Activated CD8-positive, alpha-beta memory T cell treated with anti-CD3 and anti-CD28 coated beads, Interleukin-2, amount 50 U/mL, for 1 hour (primary cell): ENCODE measurements around the gene ESCO1.
"Not testable (repeated sequence)": the region's sequence is repeated elsewhere in the genome, so short reads cannot be mapped to it uniquely, and the experiment has no call there.

Source experiments
- DNase-seq: peaks from one replicate; pipeline ENCODE4 v3.0.0-alpha.2; 2020; ENCODE audit errors: extremely low read depth

ESCO1 gene

DNA sequence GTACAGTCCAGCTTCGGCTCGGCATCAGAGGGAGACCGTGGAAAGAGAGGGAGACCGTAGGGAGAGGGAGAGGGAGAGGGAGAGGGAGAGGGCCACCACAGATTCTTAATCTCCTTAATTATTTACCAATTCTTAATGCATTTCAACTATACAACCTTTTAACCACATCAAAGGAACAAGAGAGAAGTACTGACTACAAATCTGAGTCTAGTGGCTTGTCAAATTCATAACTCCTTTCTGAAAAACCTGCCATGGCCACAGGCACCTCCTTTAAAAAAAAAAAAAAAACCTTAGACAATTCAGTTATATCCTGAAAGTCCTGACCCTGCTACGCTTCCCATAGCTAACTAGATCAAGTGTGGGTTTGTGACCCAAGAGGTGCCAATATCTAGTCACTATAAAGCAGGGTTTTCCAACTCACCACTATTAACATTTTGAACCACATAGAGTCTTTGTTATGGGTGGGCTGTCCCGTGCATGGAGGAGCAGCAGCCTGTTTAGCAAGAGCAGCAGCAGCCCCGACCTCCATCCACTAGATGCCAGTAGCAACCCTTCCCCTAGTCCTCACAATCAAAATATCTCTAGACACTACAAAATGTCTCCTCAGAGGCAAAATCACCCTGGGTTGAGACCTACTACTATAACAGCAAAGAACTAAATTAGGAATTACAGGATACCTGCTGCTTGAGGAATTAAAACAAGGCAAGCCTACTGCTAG lies 6.8 kb downstream of the ESCO1 start:
- no peak for DNase-seq

DNA sequence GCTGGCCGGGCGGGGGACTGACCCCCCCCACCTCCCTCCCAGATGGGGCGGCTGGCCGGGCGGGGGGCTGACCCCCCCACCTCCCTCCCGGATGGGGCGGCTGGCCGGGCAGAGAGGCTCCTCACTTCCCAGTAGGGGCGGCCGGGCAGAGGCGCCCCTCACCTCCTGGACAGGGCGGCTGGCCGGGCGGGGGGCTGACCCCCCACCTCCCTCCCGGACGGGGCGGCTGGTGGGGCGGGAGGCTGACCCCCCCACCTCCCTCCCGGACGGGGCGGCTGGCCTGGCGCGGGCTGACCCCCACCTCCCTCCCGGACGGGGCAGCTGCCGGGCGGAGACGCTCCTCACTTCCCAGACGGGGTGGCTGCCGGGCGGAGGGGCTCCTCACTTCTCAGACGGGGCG lies 8.1 kb downstream of the ESCO1 start:
- DNase-seq: not testable (repeated sequence)

DNA sequence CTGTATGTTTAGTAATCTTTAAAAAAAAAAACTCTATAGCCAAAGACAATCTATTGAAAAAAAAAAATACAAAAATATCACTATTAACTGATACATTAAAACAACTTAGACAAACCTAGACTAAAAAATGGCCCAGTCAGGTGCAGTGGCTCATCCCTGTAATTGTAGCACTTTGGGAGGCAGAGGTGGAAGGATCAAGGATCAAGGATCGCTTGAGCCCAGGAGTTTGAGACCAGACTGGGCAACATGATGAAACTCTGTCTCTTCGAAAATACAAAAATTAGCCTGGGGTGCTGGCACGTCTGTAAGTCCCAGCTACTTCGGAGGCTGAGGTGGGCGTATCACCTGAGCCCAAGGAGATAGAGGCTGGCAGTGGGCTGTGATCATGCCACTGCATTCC lies 16.1 kb downstream of the ESCO1 start:
- no peak for DNase-seq

DNA sequence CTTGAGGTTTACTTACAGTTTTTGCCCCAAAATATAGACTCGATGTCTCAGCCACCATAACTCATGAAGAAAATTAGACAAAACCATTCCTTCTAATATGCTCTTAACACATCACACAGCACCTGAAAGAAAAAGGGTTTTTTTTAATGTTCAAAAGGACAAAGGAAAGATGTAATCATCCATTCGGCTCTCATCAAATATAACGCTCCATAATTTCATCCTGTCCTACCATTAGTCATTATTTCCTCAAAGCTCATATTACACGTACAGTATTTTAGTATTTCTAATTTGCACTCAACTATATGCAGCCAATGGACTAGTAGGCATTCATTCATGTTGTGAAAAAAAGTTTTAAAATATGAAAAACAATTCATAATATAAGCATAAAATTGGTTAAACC lies 24.8 kb downstream of the ESCO1 start:
- DNase-seq: no peak

DNA sequence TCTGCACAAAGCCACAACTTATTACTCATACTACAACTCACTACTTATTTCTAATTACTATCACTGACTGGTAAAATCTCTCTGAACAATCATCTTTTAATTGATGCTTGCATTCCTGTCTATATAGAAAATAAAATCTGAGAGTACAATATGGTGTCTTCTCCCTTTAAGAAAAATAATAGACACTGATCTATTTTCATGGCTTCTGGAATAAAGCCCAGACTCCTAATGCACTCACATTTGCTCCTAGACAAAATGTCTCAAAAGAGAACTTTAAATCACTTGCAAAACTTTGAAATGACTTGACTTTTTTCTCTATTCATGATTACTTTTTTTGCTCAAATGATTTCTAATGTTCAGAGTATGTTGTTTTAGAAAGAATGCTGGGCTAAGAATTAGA lies 28.7 kb downstream of the ESCO1 start:
- DNase-seq: no peak

DNA sequence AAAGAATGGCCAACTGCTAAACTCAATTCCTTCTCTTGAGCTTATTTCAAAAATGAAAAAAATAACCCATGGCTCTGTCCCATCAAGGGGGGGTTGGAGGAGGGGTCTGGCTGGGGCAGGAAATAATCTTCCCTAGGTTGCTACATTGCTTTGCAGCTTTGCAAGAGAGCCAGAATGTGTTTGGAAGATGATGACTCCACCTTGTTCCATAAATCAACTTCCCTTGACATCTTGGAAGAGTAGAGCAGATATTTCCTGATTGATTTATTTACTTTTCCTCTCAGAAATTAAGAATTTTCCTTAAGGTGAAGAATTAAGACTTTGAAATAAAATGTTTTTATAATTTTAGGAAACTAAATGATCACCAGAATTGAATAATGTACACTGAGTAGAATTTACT lies 41.3 kb downstream of the ESCO1 start:
- no peak for DNase-seq

DNA sequence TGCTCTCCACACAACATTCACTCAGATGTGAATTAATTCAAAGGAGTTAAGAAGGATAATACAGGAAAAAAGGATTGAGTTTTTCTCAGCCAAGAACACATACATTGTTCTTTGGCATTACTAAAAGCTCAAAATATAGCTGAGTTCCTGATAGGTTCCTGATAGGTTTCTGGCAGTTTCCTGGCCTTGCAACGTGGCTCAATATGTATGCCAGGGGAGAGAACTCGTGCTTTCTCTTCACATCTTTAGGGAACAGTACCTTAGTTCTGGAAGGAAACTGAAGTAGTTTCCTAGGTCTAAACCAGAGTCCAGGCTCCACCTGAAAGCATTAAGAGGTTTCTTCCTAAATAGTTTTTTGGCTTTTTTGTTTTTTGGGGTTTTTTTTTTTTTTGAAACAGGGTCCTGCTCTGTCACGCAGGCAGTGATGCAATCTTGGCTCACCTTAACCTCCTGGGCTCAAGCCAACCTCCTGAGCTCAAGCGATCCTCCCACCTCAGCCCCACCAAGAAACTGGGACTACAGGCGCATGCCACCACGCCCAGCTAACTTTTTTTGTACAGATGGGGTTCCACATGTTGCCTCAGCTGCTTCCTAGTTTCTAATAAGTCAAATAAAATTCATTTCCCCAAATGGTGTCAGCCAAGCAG lies 42.8 kb downstream of the ESCO1 start:
- no peak for DNase-seq

DNA sequence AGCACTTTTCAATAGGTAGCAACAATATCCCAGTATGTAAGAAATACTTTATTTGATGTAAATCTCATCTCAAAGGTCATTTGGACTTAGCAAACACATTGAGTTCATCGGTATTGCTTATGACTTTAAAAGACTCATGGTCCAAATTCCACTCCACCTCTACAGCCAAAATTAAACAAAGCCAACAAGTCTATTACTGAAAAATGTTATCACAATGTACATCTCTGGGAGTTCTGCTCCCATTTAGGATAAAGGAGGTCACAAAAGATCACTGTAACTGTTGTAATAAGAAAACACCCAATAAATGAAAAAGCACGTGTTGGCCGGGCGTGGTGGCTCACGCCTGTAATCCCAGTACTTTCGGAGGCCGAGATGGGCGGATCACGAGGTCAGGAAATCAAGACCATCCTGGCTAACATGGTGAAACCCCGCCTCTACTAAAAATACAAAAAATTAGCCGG lies 50.0 kb downstream of the ESCO1 start:
- DNase-seq: no peak

DNA sequence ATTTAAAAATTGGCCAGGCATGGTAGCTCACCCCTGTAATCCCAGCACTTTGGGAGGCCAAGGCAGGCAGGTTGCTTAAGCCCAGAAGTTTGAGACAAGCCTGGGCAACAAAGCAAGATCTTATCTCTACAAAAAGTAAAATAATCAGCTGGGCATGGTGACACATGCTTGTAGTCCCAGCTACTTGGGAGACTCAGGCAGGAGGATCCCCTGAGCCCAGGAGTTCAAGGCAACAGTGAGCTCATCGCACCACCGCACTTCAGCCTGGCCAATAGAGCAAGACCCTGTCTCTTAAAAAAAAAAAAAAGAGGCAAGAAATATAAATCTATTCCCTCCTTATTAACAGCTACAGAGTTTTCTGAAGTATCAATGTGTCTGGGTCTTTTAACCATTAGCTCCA lies 51.9 kb downstream of the ESCO1 start:
- no peak for DNase-seq

DNA sequence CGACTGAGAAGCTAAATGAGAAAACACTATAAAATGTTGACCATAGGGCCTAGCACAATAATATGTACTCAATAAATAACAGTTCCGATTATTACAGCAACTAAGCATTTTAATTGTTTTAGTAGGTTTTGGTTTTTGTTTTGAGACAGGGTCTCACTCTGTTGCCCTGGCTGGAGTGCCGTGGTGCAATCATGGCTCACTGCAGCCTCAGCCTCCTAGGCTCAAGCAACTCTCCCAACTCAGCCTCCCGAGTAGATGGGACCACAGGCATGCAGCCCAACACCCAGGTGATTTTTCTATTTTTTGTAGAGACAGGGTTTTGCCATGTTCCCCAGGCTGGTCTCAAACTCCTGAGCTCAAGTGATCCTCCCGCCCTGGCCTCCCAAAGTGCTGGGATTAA lies 54.1 kb downstream of the ESCO1 start:
- no peak for DNase-seq

DNA sequence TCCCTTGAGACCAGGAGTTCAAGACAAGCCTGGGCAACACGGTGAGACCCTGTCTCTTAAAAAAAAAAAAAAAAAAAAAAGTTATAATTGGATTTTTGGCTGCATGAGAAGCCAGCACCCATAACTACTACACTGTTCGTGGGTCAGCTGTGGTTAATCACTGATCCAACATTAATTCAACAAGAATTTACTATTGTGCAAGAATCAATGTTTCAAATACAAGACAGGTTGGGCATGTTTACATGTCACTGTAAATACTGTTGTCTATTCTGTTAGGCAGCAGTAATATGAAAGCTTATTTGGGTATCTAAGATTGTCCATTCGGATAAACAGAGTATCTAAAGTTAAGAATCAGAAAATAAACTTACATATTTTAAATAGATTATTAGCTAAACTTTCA lies 62.3 kb downstream of the ESCO1 start:
- no peak for DNase-seq

DNA sequence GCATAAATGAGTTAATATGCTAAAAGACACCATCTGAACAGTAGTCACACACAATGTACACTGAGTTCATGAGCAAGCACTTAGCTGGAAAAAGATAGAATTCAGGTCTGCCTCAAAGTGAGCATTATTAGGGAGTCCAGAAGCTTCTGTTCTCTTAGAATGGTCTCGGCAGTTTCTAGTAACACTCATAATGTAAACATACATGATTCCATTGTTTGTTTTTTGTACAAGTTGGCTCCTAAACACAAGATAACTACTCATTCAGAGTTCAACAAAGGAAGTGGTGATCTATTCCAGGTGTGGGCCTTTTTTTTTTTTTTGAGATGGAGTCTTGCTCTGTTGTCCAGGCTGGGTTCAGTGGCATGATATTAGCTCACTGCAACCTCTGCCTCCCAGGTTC lies 66.2 kb downstream of the ESCO1 start:
- no peak for DNase-seq

DNA sequence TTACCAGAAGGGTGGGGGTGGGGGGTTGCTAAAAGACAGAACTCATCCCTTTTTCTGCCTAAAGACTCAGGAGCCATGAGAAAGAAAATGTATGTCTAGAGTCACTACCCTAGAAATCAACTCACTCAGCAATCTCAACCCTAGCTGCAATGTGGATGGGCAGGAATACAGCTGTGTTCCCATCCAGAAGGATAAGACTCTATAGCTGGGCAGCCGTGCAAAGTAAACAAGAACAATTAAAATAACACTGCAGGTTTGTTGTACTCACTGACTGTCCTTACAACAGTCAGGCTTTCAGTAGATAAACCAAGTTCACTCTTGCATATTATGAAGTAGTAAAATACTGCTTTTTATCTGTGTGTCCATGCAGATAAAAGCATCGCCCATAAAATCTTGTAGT lies 74.0 kb downstream of the ESCO1 start:
- no peak for DNase-seq

DNA sequence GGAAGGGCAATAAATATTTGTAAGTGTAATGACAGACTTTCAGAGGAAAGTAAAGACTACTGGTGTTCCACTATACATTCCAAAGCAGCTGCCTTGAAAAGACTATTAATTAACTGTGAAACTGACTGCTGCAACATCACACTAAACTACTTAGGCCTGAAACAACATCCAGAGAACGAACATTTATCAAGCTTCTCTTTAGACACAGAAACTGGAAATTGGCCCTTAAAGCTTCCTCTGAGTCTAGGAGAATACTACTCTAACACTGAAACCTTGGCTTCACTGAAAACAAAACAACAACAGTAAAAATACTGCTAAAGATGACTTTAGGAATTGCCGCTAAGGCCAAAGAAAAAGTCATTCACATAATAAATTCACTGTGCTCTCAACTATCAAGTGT lies 74.6 kb downstream of the ESCO1 start:
- DNase-seq: no peak

DNA sequence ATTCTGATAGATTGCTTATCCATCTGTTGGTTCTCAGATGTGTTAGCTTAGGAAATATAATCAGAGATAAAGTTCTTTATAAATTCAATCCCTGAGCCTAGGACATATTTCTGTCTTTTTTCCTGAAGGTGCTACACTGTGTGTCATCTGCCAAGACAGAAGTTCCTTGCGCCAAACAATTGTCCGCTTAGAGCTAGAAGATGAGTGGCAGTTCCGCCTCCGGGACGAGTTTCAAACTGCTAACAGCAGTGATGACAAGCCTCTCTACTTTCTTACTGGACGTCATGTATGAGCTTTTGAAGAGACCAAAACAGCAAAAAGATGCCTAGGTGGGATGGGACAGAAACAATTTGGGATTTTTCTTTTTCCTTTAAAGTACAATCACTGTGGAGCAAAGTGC lies 78.0 kb downstream of the ESCO1 start:
- no peak for DNase-seq

DNA sequence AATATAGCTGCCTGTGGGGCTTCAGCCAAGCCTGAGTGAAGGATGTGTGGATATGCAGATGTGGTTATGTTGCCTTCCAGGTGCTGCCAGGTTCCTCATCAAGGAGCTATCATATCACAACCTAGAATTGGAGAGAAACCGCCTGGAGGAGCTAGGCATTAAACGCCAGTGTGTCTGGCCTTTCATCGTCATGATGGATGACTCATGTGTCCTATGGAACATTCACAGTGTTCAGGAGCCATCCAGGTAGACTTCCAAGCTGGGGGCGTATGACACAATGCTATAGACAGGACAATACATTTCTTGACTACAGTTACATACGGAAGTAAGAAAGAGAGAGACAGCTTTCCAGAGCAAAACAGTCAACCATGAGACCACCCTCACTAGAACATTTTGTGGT lies 86.8 kb downstream of the ESCO1 start:
- no peak for DNase-seq

DNA sequence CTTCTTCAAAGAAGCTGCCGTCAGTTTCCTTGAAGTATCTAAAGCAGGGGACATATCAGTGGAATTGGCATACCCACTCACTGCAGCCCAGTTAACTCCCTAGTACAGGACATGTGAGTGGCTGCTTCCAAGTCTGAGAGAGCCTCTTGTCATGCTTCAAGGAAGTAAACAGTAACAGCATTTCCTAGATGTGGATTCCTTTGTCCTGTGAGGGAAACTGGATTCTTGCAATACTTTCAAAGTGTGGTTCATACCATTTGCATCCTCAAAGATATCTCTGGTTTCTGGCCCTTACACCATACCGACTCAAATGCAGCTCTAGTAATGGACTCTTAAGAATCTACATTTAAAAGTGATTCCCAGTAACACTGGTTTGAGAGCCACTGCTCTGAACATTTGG lies 87.2 kb downstream of the ESCO1 start:
- no peak for DNase-seq

DNA sequence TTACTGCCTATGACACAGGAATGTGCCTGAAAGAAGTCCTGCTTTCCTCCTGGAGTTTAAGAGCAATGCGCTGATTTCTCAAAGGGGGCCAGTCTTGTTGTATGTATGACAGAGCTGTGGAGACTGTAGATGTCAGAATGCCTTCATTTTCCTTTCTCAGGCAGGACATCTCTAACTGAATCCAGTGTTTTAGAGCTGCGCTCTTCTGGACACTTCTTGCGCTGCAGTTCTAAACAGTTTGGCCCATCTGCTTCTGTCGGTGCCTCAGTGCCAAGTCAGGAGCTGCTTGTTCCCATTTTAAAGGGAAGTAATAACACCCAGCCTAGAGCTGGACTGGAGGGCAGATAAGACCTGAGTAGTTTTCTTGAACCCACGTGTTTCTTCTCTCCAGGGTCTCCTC lies 91.4 kb downstream of the ESCO1 start:
- DNase-seq: no peak

DNA sequence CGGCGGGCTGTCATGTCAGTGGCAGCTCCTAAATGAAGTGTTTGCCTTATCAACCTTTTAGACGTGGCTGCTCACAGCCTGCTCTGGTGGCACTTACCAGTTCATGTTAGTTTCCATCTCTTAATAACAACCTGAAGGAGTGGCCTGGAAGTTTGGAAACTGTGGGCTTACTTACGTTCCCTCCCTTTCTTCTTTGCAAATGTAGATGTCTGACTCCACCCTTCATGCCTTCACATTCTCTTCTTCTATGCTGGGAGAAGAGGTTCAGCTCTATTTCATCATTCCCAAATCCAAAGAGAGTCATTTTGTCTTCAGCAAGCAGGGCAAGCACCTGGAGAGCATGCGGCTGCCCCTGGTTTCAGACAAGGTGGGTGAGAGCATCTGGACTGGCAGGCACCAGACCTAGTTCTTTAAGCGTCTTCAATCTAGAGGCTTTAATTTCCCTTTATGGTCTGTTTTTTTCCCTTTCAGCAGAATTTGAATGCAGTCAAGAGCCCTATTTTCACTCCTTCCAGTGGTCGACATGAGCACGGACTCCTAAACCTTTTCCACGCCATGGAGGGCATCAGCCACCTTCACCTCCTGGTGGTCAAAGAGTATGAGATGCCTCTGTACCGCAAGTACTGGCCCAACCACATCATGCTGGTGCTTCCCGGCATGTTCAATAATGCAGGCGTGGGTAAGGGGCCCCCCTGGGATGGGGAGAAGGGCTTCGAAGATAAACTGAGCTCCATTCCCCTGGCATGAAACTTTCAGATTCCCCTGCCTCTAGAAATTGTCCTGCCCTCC lies 92.4 kb downstream of the ESCO1 start:
- no peak for DNase-seq

DNA sequence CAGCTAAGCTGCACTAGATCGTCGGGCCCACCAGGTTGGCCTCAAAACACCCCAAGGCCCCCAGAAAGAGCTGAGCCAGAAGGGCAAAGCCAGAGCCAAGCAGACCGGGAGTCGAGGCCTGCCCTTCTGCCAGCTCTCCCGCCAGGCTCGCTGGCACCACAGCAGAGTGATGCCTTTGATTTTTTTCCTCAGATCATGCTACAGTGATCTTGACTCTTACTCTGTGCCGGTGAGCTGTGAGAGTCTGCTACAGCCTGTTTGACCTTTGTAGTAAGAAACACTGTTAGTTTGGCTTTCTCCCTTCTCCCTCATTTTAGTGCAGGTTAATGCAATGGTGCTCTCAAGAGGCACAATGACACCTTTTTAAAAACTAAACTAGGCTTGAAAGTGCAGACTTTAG lies 97.8 kb downstream of the ESCO1 start:
- no peak for DNase-seq

DNA sequence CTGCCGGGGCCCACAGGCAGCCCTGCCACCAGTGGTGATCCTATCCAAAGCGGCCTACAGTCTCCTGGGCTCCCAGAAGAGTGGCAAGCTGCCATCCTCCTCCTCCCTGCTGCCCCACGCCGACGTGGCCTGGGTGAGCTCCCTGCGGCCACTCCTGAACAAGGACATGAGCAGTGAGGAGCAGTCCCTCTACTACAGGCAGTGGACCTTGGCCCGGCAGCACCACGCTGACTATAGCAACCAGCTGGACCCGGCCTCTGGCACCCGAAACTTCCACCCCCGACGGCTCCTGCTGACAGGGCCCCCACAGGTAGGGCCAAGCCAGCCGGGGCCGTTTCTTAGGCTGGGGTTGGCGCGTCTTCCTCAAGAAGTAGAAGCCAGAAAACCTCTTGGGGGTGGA lies 100.5 kb downstream of the ESCO1 start:
- no peak for DNase-seq

DNA sequence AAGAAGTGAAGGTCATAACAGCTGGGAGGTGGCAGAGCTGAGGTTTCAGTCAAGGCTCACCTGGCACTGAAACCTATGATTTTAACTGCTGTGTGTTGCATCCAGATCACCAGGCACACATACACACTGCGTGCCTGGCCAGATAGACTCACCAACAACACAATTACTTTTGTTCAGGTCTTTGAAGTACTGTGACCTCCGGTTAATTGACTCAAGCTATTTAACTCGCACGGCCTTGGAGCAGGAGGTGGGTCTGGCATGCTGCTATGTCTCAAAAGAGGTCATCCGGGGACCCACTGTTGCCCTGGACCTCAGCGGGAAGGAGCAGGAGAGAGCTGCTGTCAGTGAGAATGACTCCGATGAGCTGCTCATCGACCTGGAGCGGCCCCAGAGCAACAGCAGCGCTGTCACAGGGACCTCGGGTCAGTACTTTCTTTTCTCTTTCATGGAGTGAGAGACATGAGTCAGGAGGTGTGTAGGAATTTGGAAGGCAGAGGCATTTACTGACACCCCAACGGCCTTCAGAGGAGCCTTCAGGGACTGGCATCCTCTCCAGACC lies 104.1 kb downstream of the ESCO1 start:
- DNase-seq: no peak

DNA sequence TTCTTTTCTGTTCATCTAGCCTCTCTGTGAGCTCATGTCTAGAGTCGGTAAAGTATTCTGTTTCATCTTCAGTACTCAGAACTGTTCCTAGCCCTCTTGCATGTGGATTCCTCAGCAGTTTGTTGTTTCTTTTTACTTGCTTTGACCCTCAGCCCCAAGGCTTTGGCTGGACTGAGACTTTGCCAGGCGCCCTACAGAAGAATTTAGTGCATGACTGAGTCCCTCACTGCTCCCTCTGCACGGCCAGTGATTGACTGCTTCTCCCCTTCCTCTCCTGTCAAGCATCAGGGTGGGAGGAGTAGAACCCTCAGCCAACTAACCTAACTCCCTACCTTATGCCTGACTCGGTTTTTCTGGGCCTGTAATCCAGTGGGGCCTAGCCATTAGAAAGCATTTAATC lies 109.8 kb downstream of the ESCO1 start:
- no peak for DNase-seq
